Keratinocyte (primary cell): ENCODE measurements around the gene CNTNAP2. TPM values are rescaled to one million over a fixed set of nuclear protein-coding genes. Genes with fewer than 3 reads are reported as not detected.

ENCODE experiments used
- DNase-seq: peaks from one replicate; pipeline ENCODE4 v3.0.0-alpha.2; 2011; ENCODE audit warnings: low read depth, missing footprints, low spot score
- FAIRE-seq: peaks from 2 replicates; lab custom pipeline; 2011; peaks lifted over from hg19 to GRCh38; lab: Jason Lieb, UNC
- H2AFZ ChIP-seq: 2 replicates; pipeline ENCODE4 v1.6.0; 2012; ENCODE audit warnings: low read length, control low read depth, inconsistent platforms; ENCODE audit not compliant: control insufficient read depth
- H3K27ac ChIP-seq: 2 replicates; pipeline ENCODE4 v1.5.1; 2011; ENCODE audit warnings: low read length; ENCODE audit not compliant: control insufficient read depth, insufficient read depth
- H3K27me3 ChIP-seq: 3 replicates; pipeline ENCODE4 v1.6.0; 2011; ENCODE audit warnings: low read length; ENCODE audit not compliant: control insufficient read depth, insufficient read depth; ENCODE audit errors: extremely low read depth
- H3K36me3 ChIP-seq, 2 experiments: 2 replicates in 1 of 2; 3 replicates in 1 of 2; pipeline ENCODE4 v1.5.1; 2011; ENCODE audit warnings: low read length in 2 of 2, mild to moderate bottlenecking in 1 of 2; ENCODE audit not compliant: control insufficient read depth in 2 of 2, insufficient read depth in 2 of 2; ENCODE audit errors: extremely low read depth in 1 of 2
- H3K4me1 ChIP-seq: 3 replicates; pipeline ENCODE4 v1.5.1; 2011; ENCODE audit warnings: low read length; ENCODE audit not compliant: control insufficient read depth, insufficient read depth; ENCODE audit errors: extremely low read depth
- H3K4me2 ChIP-seq: 3 replicates; pipeline ENCODE4 v1.6.0; 2011; ENCODE audit warnings: low read depth, low read length; ENCODE audit not compliant: control insufficient read depth, insufficient read depth; ENCODE audit errors: extremely low read depth
- H3K4me3 ChIP-seq, 3 experiments: fragments of 200-600 bp in 1 of 3; sonication (generic) in 1 of 3; 2 replicates in 2 of 3; 3 replicates in 1 of 3; pipeline ENCODE4 v1.5.1; 2011 to 2016; ENCODE audit warnings: low read length in 3 of 3, mild to moderate bottlenecking in 3 of 3, control low read depth in 2 of 3, inconsistent platforms in 1 of 3, low read depth in 1 of 3, mixed read lengths in 1 of 3, mixed run types in 1 of 3, moderate library complexity in 1 of 3; ENCODE audit not compliant: control insufficient read depth in 2 of 3, insufficient read depth in 2 of 3; ENCODE audit errors: extremely low read depth in 1 of 3
- H3K79me2 ChIP-seq: 2 replicates; pipeline ENCODE4 v1.6.0; 2012; ENCODE audit warnings: low read length; ENCODE audit not compliant: control insufficient read depth, insufficient read depth
- H3K9ac ChIP-seq: 3 replicates; pipeline ENCODE4 v1.6.0; 2011; ENCODE audit warnings: low read length; ENCODE audit not compliant: control insufficient read depth, insufficient read depth; ENCODE audit errors: extremely low read depth
- H3K9me1 ChIP-seq: 3 replicates; pipeline ENCODE4 v1.6.0; 2011; ENCODE audit warnings: low read length; ENCODE audit not compliant: control insufficient read depth, insufficient read depth; ENCODE audit errors: extremely low read depth
- H3K9me3 ChIP-seq: 2 replicates; pipeline ENCODE4 v1.5.1; 2012; ENCODE audit warnings: low read depth, low read length; ENCODE audit not compliant: control insufficient read depth
- H4K20me1 ChIP-seq: 3 replicates; pipeline ENCODE4 v1.6.0; 2011; ENCODE audit warnings: low read length; ENCODE audit not compliant: control insufficient read depth, insufficient read depth; ENCODE audit errors: extremely low read depth
- EZH2 ChIP-seq: IDR thresholded peaks from one replicate; pipeline ENCODE4 v1.6.1; 2012; ENCODE audit warnings: inconsistent platforms, mild to moderate bottlenecking, low read length, moderate library complexity
- dilution Hi-C: fragments of 300-500 bp; cut with MboI; formaldehyde crosslinking; loops from one replicate; pipeline ENCODE4 v1.7.0; 2020; ENCODE audit warnings: low sequenced_read_pairs; ENCODE audit not compliant: extremely low pct_ligation_motif_present
- polyA plus RNA-seq, 5 experiments: library from polyadenylated mRNA; depleted of rRNA in 3 of 5; stranded (reverse) in 3 of 5; stranded (forward) in 1 of 5; unstranded in 1 of 5; fragments of >200 nt; gene quantifications; 1 replicate in 1 of 5; 2 replicates in 3 of 5; 3 replicates in 1 of 5; pipeline versions ENCODE4 v1.2.1 to v1.2.3, GENCODE V29; 2011 to 2012; ENCODE audit warnings: missing spikeins in 2 of 5, low read depth in 1 of 5, low replicate concordance in 1 of 5
- TF ChIP-seq, protein P1 (sequence below), 3 experiments: IDR thresholded peaks in 1 of 3; conservative IDR thresholded peaks in 1 of 3; optimal IDR thresholded peaks in 1 of 3; 2 replicates in 2 of 3; 3 replicates in 1 of 3; pipeline versions ENCODE3 to v1.5.1; 2011; ENCODE audit warnings: low read length in 3 of 3, mild to moderate bottlenecking in 3 of 3, moderate library complexity in 2 of 3, control low read depth in 1 of 3, inconsistent platforms in 1 of 3; ENCODE audit not compliant: insufficient read depth in 2 of 3; ENCODE audit errors: extremely low read depth in 1 of 3

The CNTNAP2 gene
- polyA plus RNA-seq, 1 donor (not counting 4 experiments of a cell fraction or from before 2014, with no cell fraction given) = 1.4 TPM

DNA sequence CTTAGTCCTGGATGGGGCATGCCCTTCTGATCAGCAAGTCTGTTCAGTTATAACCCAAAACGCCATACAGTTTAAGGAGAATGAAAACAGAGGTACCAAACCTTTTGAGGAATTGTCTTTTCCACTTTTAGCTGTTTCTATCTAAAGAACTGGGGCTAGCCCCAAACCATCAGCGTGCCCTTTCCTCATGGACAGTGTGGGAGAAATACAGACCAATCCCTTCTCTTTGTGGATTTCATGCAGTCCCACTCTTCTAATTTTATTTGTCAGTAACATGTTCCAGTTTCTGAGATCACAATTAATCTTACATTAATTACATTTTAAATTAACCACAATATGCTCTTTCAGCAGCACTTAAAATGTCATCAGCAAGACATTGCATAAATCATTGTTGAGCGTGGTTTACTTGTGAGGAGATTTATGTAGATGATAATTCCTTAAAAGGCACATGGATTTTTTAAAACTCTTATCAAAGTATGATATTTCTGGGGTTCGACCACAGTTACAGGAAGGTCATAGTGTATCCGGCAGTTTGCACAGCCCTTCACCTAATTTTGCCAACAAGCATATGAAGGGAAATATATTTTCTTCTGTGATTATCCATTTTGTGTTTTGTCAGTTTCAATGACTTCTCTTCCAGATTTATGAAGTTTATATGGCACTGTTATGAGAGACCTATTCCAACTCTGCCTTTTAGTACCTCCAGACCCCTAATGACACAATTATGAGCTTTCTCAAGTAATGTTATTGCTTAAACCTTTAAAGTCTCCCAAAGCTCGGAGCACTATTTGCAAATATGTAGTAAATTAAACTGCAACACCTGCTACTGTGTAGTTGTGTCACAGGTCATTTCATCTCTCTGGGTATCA is 1605.6 kb downstream of the CNTNAP2 start:
- H3K9ac ChIP-seq = no peak overlapping the region
- H3K27me3 ChIP-seq = no peaks in the 10 kb centered on the region
- H3K27ac ChIP-seq = no peak overlapping the region
- H3K79me2 ChIP-seq = no peaks in the 10 kb centered on the region
- FAIRE-seq (no peak), DNase-seq (no peak)
- no peaks in the 10 kb centered on the region for H3K9me1 ChIP-seq
- dilution Hi-C loops = no loop called here
- H3K4me2 ChIP-seq = no peak overlapping the region
- no peaks in the 10 kb centered on the region for H3K4me1 ChIP-seq
- H4K20me1 ChIP-seq = no peaks in the 10 kb centered on the region
- no peak for TF ChIP-seq EZH2
- TF ChIP-seq, protein P1, sequence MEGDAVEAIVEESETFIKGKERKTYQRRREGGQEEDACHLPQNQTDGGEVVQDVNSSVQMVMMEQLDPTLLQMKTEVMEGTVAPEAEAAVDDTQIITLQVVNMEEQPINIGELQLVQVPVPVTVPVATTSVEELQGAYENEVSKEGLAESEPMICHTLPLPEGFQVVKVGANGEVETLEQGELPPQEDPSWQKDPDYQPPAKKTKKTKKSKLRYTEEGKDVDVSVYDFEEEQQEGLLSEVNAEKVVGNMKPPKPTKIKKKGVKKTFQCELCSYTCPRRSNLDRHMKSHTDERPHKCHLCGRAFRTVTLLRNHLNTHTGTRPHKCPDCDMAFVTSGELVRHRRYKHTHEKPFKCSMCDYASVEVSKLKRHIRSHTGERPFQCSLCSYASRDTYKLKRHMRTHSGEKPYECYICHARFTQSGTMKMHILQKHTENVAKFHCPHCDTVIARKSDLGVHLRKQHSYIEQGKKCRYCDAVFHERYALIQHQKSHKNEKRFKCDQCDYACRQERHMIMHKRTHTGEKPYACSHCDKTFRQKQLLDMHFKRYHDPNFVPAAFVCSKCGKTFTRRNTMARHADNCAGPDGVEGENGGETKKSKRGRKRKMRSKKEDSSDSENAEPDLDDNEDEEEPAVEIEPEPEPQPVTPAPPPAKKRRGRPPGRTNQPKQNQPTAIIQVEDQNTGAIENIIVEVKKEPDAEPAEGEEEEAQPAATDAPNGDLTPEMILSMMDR (optimal IDR thresholded peaks at IDR 0.05 in 1 of 3, IDR thresholded peaks at IDR 0.05 in 1 of 3, conservative IDR thresholded peaks at IDR 0.05 in 1 of 3; ENCODE audit: extremely low read depth in 1 of 3, insufficient read depth in 2 of 3, low read length in 3 of 3) = no peak
- no peak overlapping the region for H3K4me3 ChIP-seq
- H3K9me3 ChIP-seq = no peaks in the 10 kb centered on the region
- no peaks in the 10 kb centered on the region for H3K36me3 ChIP-seq
- no peak overlapping the region for H2AFZ ChIP-seq

DNA sequence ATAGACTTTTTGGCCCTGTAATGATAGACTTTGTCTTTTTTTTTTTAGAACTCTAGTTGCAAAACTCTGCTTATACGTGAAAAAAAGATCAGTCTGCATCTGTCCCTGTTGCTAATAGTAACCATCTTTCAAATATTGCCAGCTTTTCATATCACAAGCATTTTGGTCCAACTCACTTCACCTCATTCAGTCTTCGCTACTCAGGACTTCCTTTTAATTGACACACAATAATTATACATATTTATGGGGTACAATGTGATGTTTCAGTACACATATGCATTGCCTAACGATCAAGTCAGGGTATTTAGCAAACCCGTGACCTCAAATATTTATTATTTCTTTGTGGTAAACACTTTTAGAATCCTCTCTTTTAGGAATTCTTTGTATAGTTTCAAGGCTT is 1606.9 kb downstream of the CNTNAP2 start:
- Histone ChIP-seq H4K20me1 (no peaks in the 10 kb centered on the region), H3K36me3 (no peaks in the 10 kb centered on the region), H3K4me2 (no peak overlapping the region), H3K4me3 (no peak overlapping the region), H3K4me1 (no peaks in the 10 kb centered on the region), H3K9ac (no peak overlapping the region), H3K9me3 (no peaks in the 10 kb centered on the region), H2AFZ (no peak overlapping the region), H3K27me3 (no peaks in the 10 kb centered on the region), H3K9me1 (no peaks in the 10 kb centered on the region), H3K79me2 (no peaks in the 10 kb centered on the region), H3K27ac (no peak overlapping the region)
- dilution Hi-C loops = no loop called here
- no peak for FAIRE-seq
- no peak for DNase-seq
- TF ChIP-seq, protein P1 (optimal IDR thresholded peaks at IDR 0.05 in 1 of 3, IDR thresholded peaks at IDR 0.05 in 1 of 3, conservative IDR thresholded peaks at IDR 0.05 in 1 of 3; ENCODE audit: extremely low read depth in 1 of 3, insufficient read depth in 2 of 3, low read length in 3 of 3) = no peak
- TF ChIP-seq EZH2 = no peak
